K562 (cell line): ENCODE measurements around the gene CEMIP2. TPM values are rescaled to one million over a fixed set of nuclear protein-coding genes. Genes with fewer than 3 reads are reported as not detected.

Experiments used
- ATAC-seq: fragments of 200-7000 bp; cut with Tn5 transposase; 3 replicates; pipeline ENCODE4 v1.9.1; 2020; ENCODE audit warnings: moderate library complexity
- BruUV-seq: library from RNA; stranded (reverse); fragments of 400-500 nt; replicated peaks from 2 replicates; lab custom pipeline; 2021; lab: Mats Ljungman, UMichigan
- CTCF ChIA-PET: fragments of 300-600 bp; formaldehyde crosslinking; extraction: SDS; loops from one replicate; lab custom pipeline; 2021; ENCODE audit warnings: low intra/inter-chr PET ratio; lab: Yijun Ruan, JAX
- POLR2A ChIA-PET: fragments of 300-600, 350-650 bp; sonication (Branson Sonifier 250); formaldehyde crosslinking; extraction: SDS; loops from one replicate; lab custom pipeline; 2021; ENCODE audit warnings: antibody characterized with exemption, inconsistent platforms; lab: Yijun Ruan, JAX
- DNase-seq, 4 experiments: peaks; one replicate each; pipeline versions ENCODE4 v3.0.0 to v3.0.0-alpha.2; 2011 to 2018; ENCODE audit warnings: low spot score in 3 of 4, mixed read lengths in 3 of 4; ENCODE audit errors: extremely low read depth in 1 of 4
- FAIRE-seq: peaks from 2 replicates; lab custom pipeline; 2011; peaks lifted over from hg19 to GRCh38; lab: Jason Lieb, UNC
- H2AFZ ChIP-seq: 2 replicates; pipeline ENCODE4 v1.6.0; 2011; ENCODE audit warnings: low read depth, low read length, control low read depth, inconsistent platforms
- H3K27ac ChIP-seq: fragments of 200-600 bp; 3 replicates; pipeline ENCODE4 v1.8.0; 2011; ENCODE audit warnings: low read depth, mild to moderate bottlenecking, control low read depth, inconsistent platforms, low read length, moderate library complexity, mixed read lengths; ENCODE audit errors: extremely low read depth
- H3K27me3 ChIP-seq, 2 experiments: fragments of 300-600 bp in 1 of 2; 2 replicates in 1 of 2; 3 replicates in 1 of 2; pipeline versions ENCODE4 v1.6.0 to v1.8.0; 2011; ENCODE audit warnings: inconsistent platforms in 2 of 2, low read length in 2 of 2, mild to moderate bottlenecking in 1 of 2, mixed read lengths in 1 of 2, moderate library complexity in 1 of 2; ENCODE audit not compliant: control insufficient read depth in 2 of 2, insufficient read depth in 2 of 2
- H3K36me3 ChIP-seq: fragments of 300-600 bp; 3 replicates; pipeline ENCODE4 v1.8.0; 2011; ENCODE audit warnings: mild to moderate bottlenecking, low read length, inconsistent platforms; ENCODE audit not compliant: control insufficient read depth, insufficient read depth
- H3K4me1 ChIP-seq, 2 experiments: fragments of 200-600 bp in 1 of 2; replicated peaks in 1 of 2; 2 replicates in 1 of 2; 3 replicates in 1 of 2; pipeline versions ENCODE4 v1.5.1 to v1.8.0; 2011; ENCODE audit warnings: inconsistent platforms in 2 of 2, low read length in 2 of 2, mild to moderate bottlenecking in 1 of 2, mixed read lengths in 1 of 2, moderate library complexity in 1 of 2; ENCODE audit not compliant: control insufficient read depth in 2 of 2, insufficient read depth in 2 of 2
- H3K4me2 ChIP-seq: 2 replicates; pipeline ENCODE4 v1.6.1; 2011; ENCODE audit warnings: low read length, control low read depth, inconsistent platforms, mixed read lengths; ENCODE audit not compliant: insufficient read depth
- H3K4me3 ChIP-seq: fragments of 200-600 bp; sonication (generic), shearing (Covaris generic); 2 replicates; pipeline ENCODE4 v1.5.1; 2016; ENCODE audit warnings: control low read depth, inconsistent platforms
- H3K79me2 ChIP-seq: fragments of 200-600 bp; 3 replicates; pipeline ENCODE4 v1.8.0; 2011; ENCODE audit warnings: low read length, inconsistent platforms; ENCODE audit not compliant: control insufficient read depth, insufficient read depth
- H3K9ac ChIP-seq, 2 experiments: 2 replicates each; pipeline versions ENCODE4 v1.6.0 to v1.6.1; 2011; ENCODE audit warnings: low read depth in 2 of 2, low read length in 2 of 2, control low read depth in 1 of 2, inconsistent platforms in 1 of 2, mild to moderate bottlenecking in 1 of 2, mixed read lengths in 1 of 2; ENCODE audit not compliant: insufficient read depth in 1 of 2
- H3K9me1 ChIP-seq: one replicate; pipeline ENCODE4 v1.6.0; 2011; ENCODE audit warnings: inconsistent platforms, mild to moderate bottlenecking, low read length, moderate library complexity; ENCODE audit not compliant: control insufficient read depth, insufficient read depth
- H3K9me3 ChIP-seq: replicated peaks from 2 replicates; pipeline ENCODE4 v1.5.1; 2011; ENCODE audit warnings: low read depth, low read length, inconsistent platforms; ENCODE audit not compliant: control insufficient read depth, insufficient read depth
- H4K20me1 ChIP-seq: replicated peaks from 2 replicates; pipeline ENCODE4 v1.6.1; 2011; ENCODE audit warnings: low read length, inconsistent platforms, mixed read lengths; ENCODE audit not compliant: control insufficient read depth, insufficient read depth
- ARID3B ChIP-seq: fragments of 250-450 bp; sonication (Bioruptor Pico); IDR thresholded peaks from 2 replicates; pipeline ENCODE4 v1.4.0; 2020; ENCODE audit warnings: borderline replicate concordance
- ATF3 ChIP-seq, 2 experiments: fragments of 450-650 bp in 1 of 2; sonication (generic) in 1 of 2; formaldehyde crosslinking in 1 of 2; IDR thresholded peaks in 1 of 2; conservative IDR thresholded peaks in 1 of 2; 2 replicates each; pipeline versions ENCODE4 v1.6.1 to v1.8.1; 2016 to 2023; ENCODE audit warnings: mild to moderate bottlenecking in 2 of 2, moderate library complexity in 2 of 2, inconsistent platforms in 1 of 2, missing genetic modification reagents in 1 of 2
- WGBS: fragments of 100-300 bp; shearing (Covaris generic); methylation state at CpG from one replicate; pipeline ENCODE4 v1.1.6; 2016; ENCODE audit warnings: low coverage, mixed read lengths; ENCODE audit not compliant: insufficient coverage; ENCODE audit errors: missing lambda C conversion rate; 5-methylcytosine and 5-hydroxymethylcytosine counted together
- in situ Hi-C: fragments of 300-500 bp; cut with MboI; formaldehyde crosslinking; loops from 4 replicates; pipeline ENCODE4 v1.15.0; 2018; ENCODE audit warnings: inconsistent platforms, mixed read lengths
- intact Hi-C: fragments of 100-400 bp; cut with micrococcal nuclease; formaldehyde crosslinking; loops from 2 replicates; pipeline ENCODE4 v1.14.2; 2022
- polyA plus RNA-seq, 8 experiments: library from polyadenylated mRNA; depleted of rRNA in 4 of 8; stranded (reverse) in 5 of 8; unstranded in 3 of 8; fragments of >200 nt; fragmentation: Nextera tagmentation in 2 of 8; fragmentation: Illumina TruSeq in 1 of 8; extraction: Ambion mirVana in 2 of 8; extraction: Trizol in 1 of 8; gene quantifications; 2 replicates each; pipeline versions ENCODE4 v1.2.1 to v1.2.3, GENCODE V29; 2011 to 2014; ENCODE audit warnings: inconsistent platforms in 1 of 8, missing spikeins in 1 of 8
- total RNA-seq, 7 experiments: library from RNA; depleted of rRNA in 6 of 7; stranded (reverse); fragments of >200 nt in 6 of 7; fragmentation: Illumina TruSeq in 2 of 7; extraction: Trizol in 2 of 7; gene quantifications; 2 replicates each; pipeline versions ENCODE4 v1.2.1 to v1.2.3, GENCODE V29; 2011 to 2021; ENCODE audit warnings: low replicate concordance in 1 of 7

The CEMIP2 gene
- total and polyA plus RNA-seq, 9 of the 15 experiments (the other 6 are each of a cell fraction or from before 2014, with no cell fraction given), result 5.4 to 29.9 (median 14.2) TPM

- BruUV-seq, result no TSS peak
- Histone ChIP-seq H3K9ac (no peak overlapping the region), H3K4me1 (peaks cover 14 to 18% of the 10 kb centered on the region in 2 experiments; a peak in 4 of 5 replicates), H3K4me2 (peak overlapping the region; percentile 84), H3K27me3 (no peaks in the 10 kb centered on the region), H2AFZ (no peak overlapping the region), H3K9me1 (no peaks in the 10 kb centered on the region), H4K20me1 (no peaks in the 10 kb centered on the region), H3K4me3 (peak overlapping the region; percentile 73), H3K27ac (no peak overlapping the region), H3K36me3 (no peaks in the 10 kb centered on the region), H3K79me2 (peaks cover 60% of the 10 kb centered on the region), H3K9me3 (no peaks in the 10 kb centered on the region)
- no peak for DNase-seq
- WGBS, result 32% methylated on average over 3 of the region's 4 CpGs
- CTCF ChIA-PET, result no interaction called here
- no peak for TF ChIP-seq ARID3B
- TF ChIP-seq ATF3 (IDR thresholded peaks at IDR 0.05), result 0 out of 2 replicates have a peak, but pooled peaks have one; percentile 7
- no peak for TF ChIP-seq ATF3 (CRISPR knock-in tag; conservative IDR thresholded peaks at IDR 0.05)
- ATAC-seq, result no peak
- intact Hi-C loops (loop anchor here (10.0 kb wide), 1 partner anchor 312 kb away; no protein-coding TSS in a partner anchor), in situ Hi-C loops (no loop called here)
- peak; percentile 32 for FAIRE-seq
- POLR2A ChIA-PET, result interaction anchor here (0.9 to 1.1 kb wide), 3 partner anchors 19 to 120 kb away, joined by 4 to 5 read pairs (median 5); no protein-coding TSS in a partner anchor
These were observed 1.6 kb downstream of the CEMIP2 start for GRCh38 chr9:71766663-71767062.
